CD1c-positive myeloid dendritic cell (primary cell): ENCODE data around the gene FGF2.
"Not testable (repeated sequence)": the region's sequence is repeated elsewhere in the genome, so short reads cannot be mapped to it uniquely, and the experiment has no call there.

Experiments
- DNase-seq: peaks from one replicate; pipeline ENCODE4 v3.0.0-alpha.2; 2016; ENCODE audit errors: extremely low spot score

Gene FGF2

DNA sequence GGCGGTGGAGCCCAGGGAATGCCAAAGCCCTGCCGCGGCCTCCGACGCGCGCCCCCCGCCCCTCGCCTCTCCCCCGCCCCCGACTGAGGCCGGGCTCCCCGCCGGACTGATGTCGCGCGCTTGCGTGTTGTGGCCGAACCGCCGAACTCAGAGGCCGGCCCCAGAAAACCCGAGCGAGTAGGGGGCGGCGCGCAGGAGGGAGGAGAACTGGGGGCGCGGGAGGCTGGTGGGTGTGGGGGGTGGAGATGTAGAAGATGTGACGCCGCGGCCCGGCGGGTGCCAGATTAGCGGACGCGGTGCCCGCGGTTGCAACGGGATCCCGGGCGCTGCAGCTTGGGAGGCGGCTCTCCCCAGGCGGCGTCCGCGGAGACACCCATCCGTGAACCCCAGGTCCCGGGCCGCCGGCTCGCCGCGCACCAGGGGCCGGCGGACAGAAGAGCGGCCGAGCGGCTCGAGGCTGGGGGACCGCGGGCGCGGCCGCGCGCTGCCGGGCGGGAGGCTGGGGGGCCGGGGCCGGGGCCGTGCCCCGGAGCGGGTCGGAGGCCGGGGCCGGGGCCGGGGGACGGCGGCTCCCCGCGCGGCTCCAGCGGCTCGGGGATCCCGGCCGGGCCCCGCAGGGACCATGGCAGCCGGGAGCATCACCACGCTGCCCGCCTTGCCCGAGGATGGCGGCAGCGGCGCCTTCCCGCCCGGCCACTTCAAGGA lies at the start of gene FGF2:
TSS of gene FGF2 (plus strand) at position 279 of the 705 bp plus-strand sequence. CDS start at position 623, 344 bp downstream.
- DNase-seq: no peak

DNA sequence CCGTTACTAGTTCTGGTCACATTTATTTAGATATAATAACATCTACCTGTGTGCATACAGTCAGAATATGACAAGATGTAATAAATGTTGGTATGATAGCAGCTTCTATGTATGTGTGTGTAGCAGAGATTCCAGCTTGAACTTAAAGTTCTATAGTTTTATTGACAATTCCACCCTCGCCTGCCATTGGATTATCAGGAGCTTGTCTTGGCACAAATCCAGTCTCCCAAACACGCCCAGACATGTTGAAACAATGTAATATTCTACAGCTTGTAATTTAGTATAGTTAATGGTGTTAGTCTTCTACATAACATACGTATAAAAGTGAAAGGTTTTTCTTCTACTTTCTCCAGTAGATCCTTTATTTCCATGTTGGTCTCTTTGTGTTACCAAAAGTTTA lies 49.7 kb upstream of the FGF2 start:
- no peak for DNase-seq

DNA sequence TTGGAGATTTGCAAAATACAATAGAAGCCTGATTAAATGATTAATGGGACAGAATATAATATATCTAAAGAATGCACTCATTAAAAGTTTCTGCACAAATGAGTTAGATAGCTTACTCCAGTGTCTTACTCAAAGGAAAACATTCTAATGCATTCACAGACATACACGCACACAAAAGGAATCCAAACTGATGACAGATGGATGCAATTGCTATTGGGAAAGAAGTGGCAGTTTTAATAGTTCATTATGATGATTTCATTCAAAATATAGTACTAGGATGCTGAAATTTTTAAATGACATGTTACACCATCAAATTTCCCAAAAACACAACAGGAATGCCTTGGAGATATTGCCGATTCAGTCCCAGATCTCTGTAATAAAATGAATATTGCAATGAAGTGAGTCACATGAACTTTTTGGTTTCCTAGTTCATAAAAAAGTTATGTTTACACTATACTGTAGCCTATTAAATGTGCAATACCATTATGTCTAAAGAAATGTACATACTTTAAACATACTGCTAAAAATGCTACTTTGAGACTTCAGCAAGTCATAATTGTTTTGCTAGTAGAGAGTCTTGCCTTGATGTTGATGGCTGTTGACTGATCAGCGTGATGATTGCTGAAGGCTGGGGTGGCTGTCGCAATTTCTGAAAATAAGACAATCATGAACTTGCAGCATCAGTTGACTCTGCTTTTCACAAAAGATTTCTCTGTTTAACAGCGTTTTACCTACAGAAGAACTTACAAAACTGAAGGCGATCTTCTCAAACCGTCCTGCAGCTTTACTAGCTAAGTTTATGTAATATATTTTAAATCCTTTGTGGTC lies 48.6 kb upstream of the FGF2 start:
- DNase-seq: no peak

DNA sequence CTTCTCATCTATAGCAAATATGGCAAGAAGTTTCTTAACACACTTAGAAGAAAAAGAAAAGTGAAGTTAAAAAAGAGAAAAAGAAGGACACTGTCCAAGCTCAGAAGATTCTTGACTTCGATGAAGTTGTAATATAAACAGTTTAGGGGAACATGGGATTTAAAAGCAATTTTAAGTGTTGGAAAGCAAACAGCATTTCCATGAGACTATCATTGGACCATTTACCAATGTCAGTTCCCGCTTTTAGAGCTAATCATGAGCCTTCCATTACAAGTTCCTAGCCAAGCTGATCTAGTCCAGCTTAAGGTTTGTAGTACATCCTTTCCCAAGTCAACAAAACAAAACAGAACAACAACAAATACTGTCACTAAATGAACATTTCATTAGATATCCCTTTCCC lies 45.1 kb upstream of the FGF2 start:
- DNase-seq: no peak

DNA sequence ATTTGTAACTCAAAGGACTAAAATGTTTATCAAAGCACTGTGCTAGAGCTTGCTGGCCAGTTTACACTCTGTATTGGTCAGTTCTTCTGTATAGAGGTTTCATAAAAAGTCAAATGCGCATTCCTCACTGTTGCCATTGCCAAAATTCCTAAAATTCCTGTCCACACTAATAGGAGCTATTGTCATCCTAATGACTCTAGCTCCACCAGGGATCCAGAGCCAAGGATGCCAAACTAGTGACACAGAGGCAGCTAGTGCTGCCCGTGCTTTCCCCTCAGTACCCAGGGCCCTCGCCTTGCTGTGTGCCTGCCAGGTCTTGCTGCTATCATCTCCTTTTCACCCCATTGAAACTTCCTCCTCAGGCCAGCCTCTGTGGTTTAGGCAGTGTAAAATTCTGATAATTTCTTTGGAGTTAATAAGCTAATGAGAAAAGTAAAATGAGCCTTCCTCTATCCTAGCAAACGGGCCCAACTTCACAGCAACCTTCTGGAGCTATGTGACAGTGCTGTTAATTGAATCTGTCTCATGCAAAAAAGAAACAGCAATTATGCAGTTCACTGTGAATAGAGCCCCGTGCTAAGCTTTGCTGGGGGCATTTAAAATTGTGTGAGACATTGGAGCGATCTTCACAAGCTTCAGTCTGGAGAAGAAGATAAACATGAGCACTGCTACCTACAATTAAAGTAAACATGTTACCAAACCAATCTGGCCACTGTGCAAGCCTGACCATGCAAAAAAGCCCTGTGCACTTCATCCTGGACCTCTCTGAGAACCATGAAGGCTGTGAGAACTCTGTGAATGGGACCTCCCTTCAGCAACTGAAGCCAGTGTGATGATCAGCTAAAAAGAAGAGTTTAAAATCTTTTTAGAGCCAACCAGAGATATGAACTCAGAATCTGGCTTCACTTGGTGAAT lies 43.1 kb upstream of the FGF2 start:
- no peak for DNase-seq

DNA sequence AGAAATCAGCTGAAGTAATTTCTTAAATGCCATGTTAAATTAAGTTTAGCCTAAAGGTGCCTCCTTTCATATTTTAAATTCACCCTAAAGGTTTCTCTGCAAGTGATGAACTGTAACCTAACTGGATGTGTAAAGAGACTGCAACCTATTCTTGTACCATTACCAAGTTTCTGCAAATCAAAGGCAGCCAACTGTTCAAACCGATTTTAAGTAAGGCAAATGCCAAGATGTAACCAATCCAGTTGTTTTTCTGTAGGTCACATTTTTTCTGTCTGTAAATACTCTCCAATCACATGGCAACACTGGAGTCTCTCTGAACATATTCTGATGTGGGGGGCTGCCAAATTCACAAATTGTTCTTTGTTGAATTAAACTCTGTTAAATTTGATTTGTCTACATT lies 42.4 kb upstream of the FGF2 start:
- DNase-seq: no peak

DNA sequence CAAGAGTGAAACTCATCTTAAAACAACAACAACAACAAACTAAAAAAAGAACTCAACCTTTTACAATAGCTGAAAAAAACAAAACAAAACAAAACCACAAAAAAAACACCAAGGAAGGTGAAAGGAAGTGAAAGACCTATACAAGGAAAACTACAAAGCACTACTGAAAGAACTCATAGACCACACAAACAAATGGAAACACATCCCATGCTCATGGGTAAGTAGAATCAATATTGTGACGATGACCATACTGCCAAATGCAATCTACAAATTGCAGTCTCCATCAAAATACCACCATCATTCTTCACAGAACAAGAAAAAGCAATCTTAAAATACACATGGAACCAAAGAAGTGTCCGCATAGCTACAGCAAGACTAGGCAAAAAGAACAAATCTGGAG lies 41.5 kb upstream of the FGF2 start:
- DNase-seq: no peak

DNA sequence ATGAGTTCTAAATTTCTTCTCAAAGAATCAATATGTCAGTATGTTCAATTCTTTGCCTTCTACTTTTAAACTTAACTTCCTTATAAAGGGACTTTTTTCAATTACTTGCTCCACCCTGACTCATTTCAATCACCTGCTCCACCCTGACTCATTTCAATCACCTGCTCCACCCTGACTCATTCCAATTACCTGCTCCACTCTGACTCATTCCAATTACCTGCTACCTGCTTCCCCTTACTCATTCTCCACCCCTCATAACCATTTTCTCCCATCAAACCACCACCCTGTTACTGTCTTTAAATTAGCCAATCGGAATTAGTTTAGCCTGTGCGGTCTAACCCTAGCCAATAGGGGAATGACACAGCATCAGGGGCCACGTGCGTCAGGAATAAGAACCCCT lies 40.3 kb upstream of the FGF2 start:
- not testable (repeated sequence) for DNase-seq

DNA sequence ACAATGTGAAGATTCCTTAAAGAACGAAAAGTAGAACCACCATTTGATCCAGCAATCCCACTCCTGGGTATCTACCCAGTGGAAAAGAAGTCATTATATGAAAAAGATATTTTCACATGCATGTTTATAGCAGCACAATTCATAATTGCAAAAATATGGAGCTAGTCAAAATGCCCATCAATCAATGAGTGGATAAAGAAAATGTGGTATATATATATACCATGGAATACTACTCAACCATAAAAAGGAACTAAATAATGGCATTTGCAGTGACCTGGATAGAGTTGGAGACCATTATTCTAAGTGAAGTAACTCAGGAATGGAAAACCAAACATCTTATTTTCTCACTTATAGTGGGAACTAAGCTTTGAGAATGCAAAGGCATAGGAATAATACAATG lies 39.7 kb upstream of the FGF2 start:
- not testable (repeated sequence) for DNase-seq

DNA sequence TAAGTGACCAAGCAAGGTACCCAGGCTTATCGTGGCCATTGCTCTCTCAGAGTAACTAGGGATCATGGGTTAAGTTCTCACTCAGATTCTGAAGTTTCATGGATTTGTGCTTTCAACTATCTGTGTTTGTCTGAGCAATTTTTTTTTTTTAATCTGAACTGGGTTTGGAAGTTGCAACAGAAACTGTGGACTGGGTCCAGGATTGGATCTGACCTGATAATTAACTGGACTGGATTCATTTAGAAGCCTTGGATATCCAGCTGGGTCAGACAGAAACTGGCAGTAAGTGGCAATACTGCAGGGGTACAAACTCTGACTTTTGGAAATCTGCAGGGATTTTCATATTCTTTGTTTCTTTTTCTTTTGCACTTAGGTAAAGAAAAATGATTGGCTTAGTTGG lies 38.7 kb upstream of the FGF2 start:
- DNase-seq: no peak

DNA sequence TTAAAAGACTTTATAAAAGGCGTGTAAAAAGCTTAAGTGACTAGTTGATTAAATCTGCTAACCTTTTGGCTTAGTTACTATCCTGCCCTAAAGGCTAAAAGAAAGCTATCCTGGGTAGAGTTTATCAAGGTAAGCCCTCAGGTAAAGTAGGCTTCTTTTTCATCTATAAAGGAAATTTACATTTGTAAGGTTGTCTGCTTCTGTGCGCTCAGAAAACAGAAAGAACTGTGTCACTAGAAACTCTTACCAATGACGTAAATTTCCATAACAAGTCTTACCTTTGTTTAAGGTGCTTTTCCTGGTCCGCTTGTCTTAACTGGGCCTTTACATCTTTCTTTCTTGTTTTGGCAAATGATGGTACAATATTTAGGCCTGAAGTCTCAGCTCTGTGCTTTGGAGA lies 37.7 kb upstream of the FGF2 start:
- no peak for DNase-seq

DNA sequence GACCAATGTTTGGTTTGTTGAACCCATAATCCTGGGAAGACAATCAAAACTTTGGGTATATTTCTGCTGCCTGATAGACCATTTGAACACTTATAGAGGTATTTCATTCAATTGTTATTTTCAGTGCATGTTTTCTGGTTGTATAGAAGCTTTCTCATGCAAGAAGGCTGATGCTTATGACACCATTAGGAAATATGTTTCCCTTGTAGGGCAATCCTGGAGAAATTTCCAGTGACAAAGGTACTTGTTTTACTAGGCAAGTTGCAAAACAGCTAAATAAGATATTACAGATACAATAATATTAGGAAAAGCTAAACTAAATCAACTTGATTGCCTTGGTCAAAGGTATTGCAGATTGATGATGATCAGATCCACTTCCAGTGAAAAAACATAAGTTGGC lies 32.8 kb upstream of the FGF2 start:
- DNase-seq: no peak

DNA sequence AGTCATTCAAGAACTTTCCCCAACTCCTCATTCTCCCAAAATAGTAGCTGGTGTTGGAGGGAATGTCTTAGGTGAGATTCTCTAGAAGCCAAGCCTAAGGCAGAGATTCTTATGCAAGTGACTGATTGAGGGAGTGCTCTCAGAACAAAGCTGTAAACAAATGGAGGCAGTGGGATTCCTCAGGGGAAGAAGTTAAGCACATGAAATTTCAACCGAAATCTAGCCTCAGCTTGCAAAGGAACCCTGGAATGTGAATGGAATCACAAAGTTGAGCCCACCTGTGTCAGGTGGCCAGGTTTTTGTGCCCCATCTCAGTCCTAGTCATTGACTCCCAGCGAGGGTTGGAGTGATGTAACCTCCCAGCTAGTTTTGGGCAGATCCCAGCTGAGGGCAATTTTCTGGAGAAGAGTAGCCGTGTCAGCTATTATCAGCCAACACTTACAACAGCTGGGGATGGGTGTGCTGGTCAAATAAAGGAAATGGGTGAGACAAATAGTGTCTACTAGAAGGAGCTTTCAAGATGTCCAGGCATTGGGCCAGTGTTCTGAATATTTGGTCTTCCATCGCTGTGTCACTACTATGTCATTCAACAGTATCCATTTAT lies 29.7 kb upstream of the FGF2 start:
- no peak for DNase-seq

DNA sequence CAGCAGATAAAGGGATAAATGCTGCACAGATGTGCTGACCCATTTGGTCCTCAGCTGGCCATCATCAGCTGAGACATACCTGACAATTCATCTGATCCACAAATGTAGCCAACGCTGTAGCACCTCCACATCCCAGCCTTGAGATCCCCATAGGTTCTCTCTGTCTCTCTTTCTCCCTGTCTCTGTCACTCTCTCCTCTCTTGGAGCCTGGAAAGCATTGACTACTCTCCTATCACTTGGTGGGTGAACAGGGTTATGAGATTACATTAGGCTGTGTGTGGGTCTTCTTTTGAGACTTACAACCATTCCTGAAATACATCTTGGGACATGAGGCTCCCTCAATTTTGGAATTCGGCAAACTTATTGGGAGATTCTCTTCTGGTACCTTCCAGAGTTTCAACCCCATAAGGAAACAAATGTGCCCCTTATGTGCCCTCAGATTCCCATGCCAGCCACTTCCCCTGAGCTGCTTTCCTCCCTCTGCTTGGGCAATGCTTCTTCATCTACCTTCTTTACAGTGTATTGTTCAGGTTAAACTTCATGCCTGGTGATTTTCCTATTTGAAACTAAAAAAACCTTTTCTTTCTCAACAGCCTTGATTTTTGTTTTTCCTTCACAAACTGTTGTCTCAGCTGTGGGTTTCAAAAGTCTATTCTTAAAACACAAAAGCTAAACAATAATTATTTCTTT lies 29.1 kb upstream of the FGF2 start:
- no peak for DNase-seq

DNA sequence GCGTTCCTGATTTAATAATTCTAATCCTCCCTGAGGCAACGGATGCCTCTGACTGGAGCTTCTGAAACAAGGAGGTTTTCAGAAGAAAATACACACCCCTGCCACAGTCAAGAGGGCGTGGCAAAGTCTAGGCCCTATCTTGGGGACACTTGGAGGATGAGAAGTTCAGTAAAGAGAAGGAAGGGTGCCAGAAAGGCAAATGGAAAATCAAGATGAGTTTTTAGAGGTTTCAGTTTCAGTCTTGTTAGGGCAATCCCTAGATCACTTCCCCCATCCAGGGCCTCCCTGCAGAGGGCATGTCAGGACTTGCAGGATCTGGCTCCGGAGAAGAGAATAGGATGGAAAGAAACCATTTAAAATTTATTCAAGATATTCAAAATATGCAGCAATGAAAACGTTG lies 28.5 kb upstream of the FGF2 start:
- DNase-seq: no peak

DNA sequence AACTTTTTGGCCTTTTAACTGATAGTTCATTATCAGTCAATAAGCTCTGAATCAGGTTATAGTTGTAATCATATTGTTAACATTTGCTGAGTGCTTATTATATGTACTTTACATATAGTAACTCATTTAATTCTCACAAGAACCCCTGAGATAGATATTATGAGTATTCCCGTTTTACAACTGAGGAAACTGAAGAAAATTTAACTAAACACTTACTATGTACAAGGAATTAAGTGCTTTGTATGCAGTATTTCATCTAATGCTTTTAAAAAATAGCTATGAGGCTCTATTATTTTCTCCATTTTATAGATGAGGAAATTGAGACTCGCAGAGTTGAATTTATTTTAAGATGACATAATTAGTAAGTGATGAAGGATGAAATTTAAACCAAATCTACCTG lies 27.7 kb upstream of the FGF2 start:
- DNase-seq: no peak

DNA sequence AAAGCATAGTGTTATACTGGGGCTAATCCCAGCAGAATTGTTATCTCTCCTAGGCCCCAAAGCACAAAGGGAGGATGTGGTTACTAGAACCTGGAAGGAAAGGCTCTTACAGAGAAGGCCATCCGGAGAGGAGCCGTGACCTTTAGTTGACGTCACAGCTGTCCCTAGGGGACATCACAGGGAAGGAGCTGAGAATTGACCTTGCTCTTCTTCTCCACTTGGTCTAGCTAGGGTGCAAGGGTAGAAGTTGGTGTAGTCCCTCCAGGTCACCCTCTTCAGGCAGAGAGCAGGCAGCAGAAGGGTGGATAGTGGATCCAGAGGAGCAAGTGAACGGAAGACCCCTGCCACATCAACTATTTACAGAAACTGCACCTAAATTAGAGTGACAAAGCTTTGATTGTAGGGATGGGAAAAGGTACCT lies 22.8 kb upstream of the FGF2 start:
- DNase-seq: no peak

DNA sequence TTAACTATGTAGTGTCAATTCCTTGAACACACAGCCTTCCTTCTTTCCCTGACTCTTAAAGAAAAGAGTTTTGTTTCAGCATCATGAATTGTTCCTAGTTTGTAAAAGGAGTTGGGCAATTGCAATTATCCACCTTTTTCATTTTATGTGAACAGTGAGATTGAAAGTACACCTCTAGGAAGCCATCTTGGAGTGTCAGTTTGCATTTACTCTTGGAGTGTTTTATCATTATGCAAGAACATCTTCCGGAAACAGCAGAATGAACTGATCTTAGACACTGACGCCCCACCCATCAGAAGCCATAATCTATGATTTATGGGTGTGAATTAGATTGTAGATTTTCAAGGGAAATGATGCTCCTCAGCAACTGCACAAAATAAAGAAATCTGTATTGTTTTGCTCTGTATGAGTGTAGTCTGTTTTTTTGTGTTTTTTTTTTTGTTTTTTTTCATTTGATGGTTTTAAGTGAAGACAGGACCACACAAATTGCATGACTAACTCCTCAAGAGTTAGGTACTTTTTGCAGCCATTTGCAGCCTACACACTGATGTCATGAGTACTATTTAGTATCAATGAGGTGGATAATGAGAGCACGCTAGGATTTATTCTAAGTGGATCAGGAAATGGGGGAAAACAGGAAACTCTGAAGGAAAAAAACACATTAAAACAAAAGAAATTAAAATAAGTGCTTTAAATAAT lies 19.5 kb upstream of the FGF2 start:
- DNase-seq: no peak

DNA sequence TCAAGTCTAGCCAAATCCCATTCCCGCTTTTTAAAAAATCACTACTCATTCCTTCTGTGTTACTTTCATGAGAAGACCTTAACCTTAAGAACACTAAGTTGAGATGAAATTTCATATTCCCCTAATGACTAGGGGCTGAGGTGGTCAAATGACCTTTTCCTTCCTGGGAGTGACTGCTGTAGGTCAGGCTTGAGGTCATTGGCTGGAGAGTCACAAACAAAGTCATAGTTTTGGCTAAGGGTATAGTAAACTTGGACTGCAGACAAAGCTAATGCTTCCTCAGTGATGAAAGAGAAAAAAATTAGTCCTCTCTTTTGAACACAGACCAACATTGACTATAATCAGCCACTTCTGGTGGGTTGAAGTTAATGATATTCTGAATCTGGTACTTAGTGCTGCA lies 16.0 kb upstream of the FGF2 start:
- no peak for DNase-seq

DNA sequence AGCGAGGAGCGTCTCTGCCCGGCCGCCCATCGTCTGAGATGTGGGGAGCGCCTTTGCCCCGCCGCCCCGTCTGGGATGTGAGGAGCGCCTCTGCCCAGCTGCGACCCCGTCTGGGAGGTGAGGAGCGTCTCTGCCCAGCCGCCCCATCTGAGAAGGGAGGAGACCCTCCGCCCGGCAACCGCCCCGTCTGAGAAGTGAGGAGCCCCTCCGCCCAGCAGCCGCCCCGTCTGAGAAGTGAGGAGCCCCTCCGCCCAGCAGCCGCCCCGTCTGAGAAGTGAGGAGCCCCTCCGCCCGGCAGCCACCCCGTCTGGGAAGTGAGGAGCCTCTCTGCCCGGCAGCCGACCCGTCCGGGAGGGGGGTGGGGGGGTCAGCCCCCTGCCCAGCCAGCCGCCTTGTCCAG lies 14.8 kb upstream of the FGF2 start:
- DNase-seq: not testable (repeated sequence)

DNA sequence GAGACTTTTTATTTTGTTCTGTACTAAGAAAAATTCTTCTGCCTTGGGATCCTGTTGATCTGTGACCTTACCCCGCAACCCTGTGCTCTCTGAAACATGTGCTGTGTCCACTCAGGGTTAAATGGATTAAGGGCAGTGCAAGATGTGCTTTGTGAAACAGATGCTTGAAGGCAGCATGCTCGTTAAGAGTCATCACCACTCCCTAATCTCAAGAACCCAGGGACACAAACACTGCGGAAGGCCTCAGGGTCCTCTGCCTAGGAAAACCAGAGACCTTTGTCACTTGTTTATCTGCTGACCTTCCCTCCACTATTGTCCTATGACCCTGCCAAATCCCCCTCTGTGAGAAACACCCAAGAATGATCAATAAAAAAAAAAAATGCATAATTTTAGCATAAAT lies 13.8 kb upstream of the FGF2 start:
- not testable (repeated sequence) for DNase-seq
